Neuron (in vitro differentiated cells): Measurements from ENCODE around the gene ADAMTS19.

ENCODE experiments used
- H2AFZ ChIP-seq: one replicate; pipeline ENCODE4 v1.6.1; 2013; ENCODE audit warnings: low read depth, mild to moderate bottlenecking, inconsistent platforms, low read length, moderate library complexity
- H3K27me3 ChIP-seq: one replicate; pipeline ENCODE4 v1.6.1; 2013; ENCODE audit warnings: low read length; ENCODE audit not compliant: insufficient read depth
- H3K36me3 ChIP-seq: one replicate; pipeline ENCODE4 v1.6.1; 2013; ENCODE audit warnings: low read length; ENCODE audit not compliant: insufficient read depth
- H3K4me1 ChIP-seq: one replicate; pipeline ENCODE4 v1.6.1; 2013; ENCODE audit warnings: low read length; ENCODE audit not compliant: insufficient read depth
- H3K4me3 ChIP-seq: 2 replicates; pipeline ENCODE4 v1.5.1; 2013; ENCODE audit warnings: mild to moderate bottlenecking, low read length, moderate library complexity
- H3K9me3 ChIP-seq: one replicate; pipeline ENCODE4 v1.6.1; 2013; ENCODE audit warnings: low read length

Gene ADAMTS19

GRCh38 chr5:129743541-129744187, 283.6 kb downstream of the ADAMTS19 start:
- H3K4me3 ChIP-seq, result no peak overlapping the region
- H2AFZ ChIP-seq, result no peak overlapping the region
- H3K9me3 ChIP-seq, result no peaks in the 10 kb centered on the region
- no peaks in the 10 kb centered on the region for H3K36me3 ChIP-seq
- H3K4me1 ChIP-seq, result no peaks in the 10 kb centered on the region
- no peaks in the 10 kb centered on the region for H3K27me3 ChIP-seq

GRCh38 chr5:129745997-129746396, 285.9 kb downstream of the ADAMTS19 start:
- Histone ChIP-seq H3K4me1 (no peaks in the 10 kb centered on the region), H3K4me3 (no peak overlapping the region), H3K9me3 (no peaks in the 10 kb centered on the region), H3K27me3 (no peaks in the 10 kb centered on the region), H2AFZ (no peak overlapping the region), H3K36me3 (no peaks in the 10 kb centered on the region)

- Histone ChIP-seq H3K9me3 (no peaks in the 10 kb centered on the region), H2AFZ (no peak overlapping the region), H3K27me3 (no peaks in the 10 kb centered on the region), H3K4me3 (no peak overlapping the region), H3K4me1 (no peaks in the 10 kb centered on the region), H3K36me3 (no peaks in the 10 kb centered on the region)
These were observed 286.8 kb downstream of the ADAMTS19 start for GRCh38 chr5:129746876-129747275.

GRCh38 chr5:129747572-129748407, 287.7 kb downstream of the ADAMTS19 start, which contains the start of gene MINAR2:
Gene MINAR2 (plus strand): TSS chr5:129748094. CDS start chr5:129748191, 97 bp downstream.
- Histone ChIP-seq H2AFZ (peak within 1 kb of the TSS; percentile 4), H3K9me3 (no peaks in the 10 kb centered on the region), H3K4me1 (no peaks in the 10 kb centered on the region), H3K27me3 (no peaks in the 10 kb centered on the region), H3K36me3 (no peaks in the 10 kb centered on the region), H3K4me3 (no peak within 1 kb of the TSS)

- no peaks in the 10 kb centered on the region for H3K9me3 ChIP-seq
- H3K4me3 ChIP-seq, result no peak overlapping the region
- H2AFZ ChIP-seq, result no peak overlapping the region
- H3K4me1 ChIP-seq, result no peaks in the 10 kb centered on the region
- no peaks in the 10 kb centered on the region for H3K27me3 ChIP-seq
- H3K36me3 ChIP-seq, result no peaks in the 10 kb centered on the region
These were observed 289.1 kb downstream of the ADAMTS19 start for GRCh38 chr5:129748913-129749880.

GRCh38 chr5:129760636-129761325, 300.7 kb downstream of the ADAMTS19 start:
- Histone ChIP-seq H3K9me3 (no peaks in the 10 kb centered on the region), H3K27me3 (no peaks in the 10 kb centered on the region), H3K36me3 (no peaks in the 10 kb centered on the region), H2AFZ (no peak overlapping the region), H3K4me1 (peaks cover 2% of the 10 kb centered on the region), H3K4me3 (no peak overlapping the region)

- Histone ChIP-seq H3K9me3 (no peaks in the 10 kb centered on the region), H3K36me3 (no peaks in the 10 kb centered on the region)
These were observed 303.6 kb downstream of the ADAMTS19 start for GRCh38 chr5:129763651-129764050.

GRCh38 chr5:129766798-129767197, 306.7 kb downstream of the ADAMTS19 start:
- no peaks in the 10 kb centered on the region for H3K36me3 ChIP-seq
- H3K4me1 ChIP-seq, result no peaks in the 10 kb centered on the region
- H2AFZ ChIP-seq, result no peak overlapping the region
- H3K4me3 ChIP-seq, result no peak overlapping the region
- no peaks in the 10 kb centered on the region for H3K27me3 ChIP-seq
- H3K9me3 ChIP-seq, result no peaks in the 10 kb centered on the region

More at GRCh38 chr5:129763651-129764050, 303.6 kb downstream of the ADAMTS19 start:
- Histone ChIP-seq H2AFZ (no peak overlapping the region), H3K4me1 (peaks cover 2% of the 10 kb centered on the region), H3K4me3 (no peak overlapping the region), H3K27me3 (no peaks in the 10 kb centered on the region)

- Histone ChIP-seq H3K4me1 (no peaks in the 10 kb centered on the region), H2AFZ (no peak overlapping the region), H3K9me3 (no peaks in the 10 kb centered on the region), H3K36me3 (no peaks in the 10 kb centered on the region), H3K4me3 (no peak overlapping the region), H3K27me3 (no peaks in the 10 kb centered on the region)
These were observed 307.9 kb downstream of the ADAMTS19 start for GRCh38 chr5:129767927-129768380.

- H3K4me3 ChIP-seq, result no peak overlapping the region
- H3K9me3 ChIP-seq, result no peaks in the 10 kb centered on the region
- H3K4me1 ChIP-seq, result no peaks in the 10 kb centered on the region
- no peak overlapping the region for H2AFZ ChIP-seq
- H3K36me3 ChIP-seq, result no peaks in the 10 kb centered on the region
- H3K27me3 ChIP-seq, result no peaks in the 10 kb centered on the region
These were observed 308.6 kb downstream of the ADAMTS19 start for GRCh38 chr5:129768735-129769134.

- Histone ChIP-seq H3K4me1 (no peaks in the 10 kb centered on the region), H3K36me3 (no peaks in the 10 kb centered on the region), H3K9me3 (no peaks in the 10 kb centered on the region), H3K27me3 (no peaks in the 10 kb centered on the region), H3K4me3 (no peak overlapping the region), H2AFZ (no peak overlapping the region)
These were observed 310.1 kb downstream of the ADAMTS19 start for GRCh38 chr5:129770024-129770820.
